Measurements from ENCODE around the gene SLC9A7.
A peak's percentile ranks its signal among the peaks of the same experiment; 100 is the strongest.

SLC9A7 gene

DNA sequence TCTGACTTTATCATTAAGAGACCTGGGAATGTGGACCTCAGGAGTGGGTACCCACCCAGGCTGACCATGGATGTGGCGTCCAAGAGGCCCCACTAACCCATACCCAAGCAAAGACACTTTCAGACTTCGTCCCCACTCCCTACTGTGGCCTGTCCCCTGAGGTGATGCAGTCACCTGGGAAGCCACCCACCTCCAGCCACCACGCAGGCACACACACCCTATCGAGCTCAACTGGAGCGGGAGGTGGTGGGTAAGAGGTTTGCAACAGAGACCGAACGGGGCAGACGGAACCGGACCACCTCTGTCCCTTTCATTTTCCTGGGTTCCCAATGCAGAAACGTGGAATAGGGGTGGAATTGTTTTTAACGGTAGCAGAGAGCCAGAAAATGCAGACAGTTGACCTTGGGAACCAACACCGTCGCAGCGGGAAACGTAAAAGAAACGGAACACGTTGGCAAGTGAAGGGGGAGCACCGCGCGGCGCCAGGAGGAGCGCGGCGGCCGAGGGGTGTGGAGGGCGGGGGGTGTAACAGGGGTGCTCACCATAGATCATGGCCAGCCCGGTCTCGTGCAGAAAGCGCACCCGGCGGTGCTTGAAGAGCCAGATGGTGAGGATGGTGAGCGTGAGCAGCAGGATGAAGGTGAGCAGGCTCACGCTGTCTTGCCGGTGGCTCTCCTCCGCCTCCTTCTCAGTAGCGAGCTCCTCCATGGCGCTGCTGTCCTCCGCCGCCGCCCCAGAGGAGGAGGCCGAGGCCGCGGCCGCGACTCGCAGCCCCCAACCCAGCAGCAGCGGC is 559 bp downstream of the SLC9A7 start:
- H2AK5ac ChIP-seq (ENCODE audit: low read length): no peak overlapping the region
- DNase-seq: no peak
- H3K27ac ChIP-seq (ENCODE audit: low read depth, low read length): no peak overlapping the region
- H3K23ac ChIP-seq (ENCODE audit: low read length): peak overlapping the region; percentile 24
- no CpG with 5 or more reads among the region's 47 CpGs for WGBS (ENCODE audit: extremely low coverage, insufficient coverage, low lambda C conversion rate)
- peak overlapping the region; percentile 12 for H3K4me2 ChIP-seq (ENCODE audit: low read length)
- no peak overlapping the region for H2BK15ac ChIP-seq (replicated peaks; ENCODE audit: low read depth)
- no peak overlapping the region for H3K18ac ChIP-seq (ENCODE audit: low read length)
- no peak overlapping the region for H4K5ac ChIP-seq (ENCODE audit: low read length)
- H3K4ac ChIP-seq (ENCODE audit: low read depth, low read length): no peak overlapping the region
- H3K27me3 ChIP-seq (ENCODE audit: insufficient read depth, low read length, poor library complexity): no peaks in the 10 kb centered on the region
- H3K79me2 ChIP-seq (ENCODE audit: control insufficient read depth, insufficient read depth, low read length): peaks cover 20% of the 10 kb centered on the region
- H3K79me1 ChIP-seq (ENCODE audit: low read length): no peaks in the 10 kb centered on the region
- H3K9ac ChIP-seq (ENCODE audit: low read length): peak overlapping the region; percentile 64
- H3K36me3 ChIP-seq (ENCODE audit: control insufficient read depth, insufficient read depth, low read length): no peaks in the 10 kb centered on the region
- H3K56ac ChIP-seq (ENCODE audit: low read length): peak overlapping the region; percentile 91
- no peak overlapping the region for H4K8ac ChIP-seq (ENCODE audit: low read depth, low read length)
- H2BK120ac ChIP-seq (ENCODE audit: low read depth, low read length): no peak overlapping the region
- peaks cover 2% of the 10 kb centered on the region for H3K4me1 ChIP-seq (ENCODE audit: control insufficient read depth, low read depth, low read length)
- peak overlapping the region; percentile 60 for H3K4me3 ChIP-seq (ENCODE audit: low read length)
- no peak overlapping the region for H2BK5ac ChIP-seq (ENCODE audit: low read length)

DNA sequence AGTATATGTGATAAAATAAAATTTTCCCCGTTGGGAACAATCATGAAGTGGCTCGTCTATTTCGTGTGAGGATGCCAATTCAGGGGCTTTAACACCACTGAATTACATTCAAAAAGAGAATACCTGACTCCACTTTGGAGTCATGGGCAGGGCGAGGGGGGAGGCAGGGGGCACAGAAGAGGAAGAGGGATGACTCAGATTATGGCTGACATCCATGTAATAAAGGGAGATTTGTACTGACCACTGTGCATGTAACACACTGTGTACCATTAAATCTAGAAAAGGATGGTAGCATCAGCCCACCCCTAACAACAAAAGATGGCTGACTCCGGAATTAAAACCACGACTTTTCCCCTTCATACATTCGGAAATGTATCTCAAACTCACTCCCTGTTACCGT is 1.3 kb downstream of the SLC9A7 start:
- Histone ChIP-seq H3K79me2 (ENCODE audit: control insufficient read depth, insufficient read depth, low read length) (peaks cover 20% of the 10 kb centered on the region), H3K4me1 (ENCODE audit: control insufficient read depth, low read depth, low read length) (peaks cover 2% of the 10 kb centered on the region), H2BK120ac (ENCODE audit: low read depth, low read length) (no peak overlapping the region), H2AK5ac (ENCODE audit: low read length) (no peak overlapping the region), H4K5ac (ENCODE audit: low read length) (no peak overlapping the region), H3K4ac (ENCODE audit: low read depth, low read length) (no peak overlapping the region), H3K56ac (ENCODE audit: low read length) (peak overlapping the region; percentile 91), H3K27ac (ENCODE audit: low read depth, low read length) (no peak overlapping the region), H3K27me3 (ENCODE audit: insufficient read depth, low read length, poor library complexity) (no peaks in the 10 kb centered on the region), H3K79me1 (ENCODE audit: low read length) (no peaks in the 10 kb centered on the region), H3K4me3 (ENCODE audit: low read length) (no peak overlapping the region), H3K4me2 (ENCODE audit: low read length) (peak overlapping the region; percentile 12), H3K18ac (ENCODE audit: low read length) (no peak overlapping the region), H3K9ac (ENCODE audit: low read length) (peak overlapping the region; percentile 64), H3K23ac (ENCODE audit: low read length) (peak overlapping the region; percentile 24), H2BK15ac (replicated peaks; ENCODE audit: low read depth) (no peak overlapping the region), H4K8ac (ENCODE audit: low read depth, low read length) (no peak overlapping the region), H3K36me3 (ENCODE audit: control insufficient read depth, insufficient read depth, low read length) (no peaks in the 10 kb centered on the region), H2BK5ac (ENCODE audit: low read length) (no peak overlapping the region)
- DNase-seq: no peak
- no CpG with 5 or more reads among the region's 8 CpGs for WGBS (ENCODE audit: extremely low coverage, insufficient coverage, low lambda C conversion rate)

DNA sequence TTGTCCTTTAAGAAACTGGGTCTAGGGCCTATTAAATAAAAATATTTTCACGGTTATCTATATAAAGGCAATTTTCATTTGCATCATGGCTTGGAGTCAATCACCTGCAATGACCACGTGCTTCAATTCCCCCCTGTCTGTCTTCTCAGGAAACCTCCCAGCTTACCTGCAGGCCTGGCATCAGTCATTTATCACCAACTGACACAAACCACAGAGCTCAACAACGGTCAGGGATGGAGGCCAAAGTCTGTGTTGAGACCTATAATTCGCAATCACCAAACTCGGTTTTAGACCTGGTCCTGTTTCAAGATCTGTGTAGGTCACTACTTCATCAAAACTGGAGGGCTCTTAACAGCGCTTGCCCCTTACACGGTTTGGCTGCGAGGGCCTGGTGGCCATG is 1.9 kb downstream of the SLC9A7 start:
- no peak overlapping the region for H3K56ac ChIP-seq (ENCODE audit: low read length)
- no peaks in the 10 kb centered on the region for H3K36me3 ChIP-seq (ENCODE audit: control insufficient read depth, insufficient read depth, low read length)
- H3K4me1 ChIP-seq (ENCODE audit: control insufficient read depth, low read depth, low read length): peaks cover 2% of the 10 kb centered on the region
- no peak overlapping the region for H4K5ac ChIP-seq (ENCODE audit: low read length)
- H3K4me3 ChIP-seq (ENCODE audit: low read length): no peak overlapping the region
- H3K79me2 ChIP-seq (ENCODE audit: control insufficient read depth, insufficient read depth, low read length): peaks cover 20% of the 10 kb centered on the region
- no peak overlapping the region for H3K4ac ChIP-seq (ENCODE audit: low read depth, low read length)
- H2BK5ac ChIP-seq (ENCODE audit: low read length): no peak overlapping the region
- no peak overlapping the region for H3K18ac ChIP-seq (ENCODE audit: low read length)
- no peak overlapping the region for H3K9ac ChIP-seq (ENCODE audit: low read length)
- WGBS (ENCODE audit: extremely low coverage, insufficient coverage, low lambda C conversion rate): no CpG with 5 or more reads among the region's 8 CpGs
- H3K4me2 ChIP-seq (ENCODE audit: low read length): peak overlapping the region; percentile 3
- DNase-seq: no peak
- no peak overlapping the region for H2BK120ac ChIP-seq (ENCODE audit: low read depth, low read length)
- no peak overlapping the region for H2BK15ac ChIP-seq (replicated peaks; ENCODE audit: low read depth)
- H3K27me3 ChIP-seq (ENCODE audit: insufficient read depth, low read length, poor library complexity): no peaks in the 10 kb centered on the region
- no peak overlapping the region for H4K8ac ChIP-seq (ENCODE audit: low read depth, low read length)
- no peaks in the 10 kb centered on the region for H3K79me1 ChIP-seq (ENCODE audit: low read length)
- H2AK5ac ChIP-seq (ENCODE audit: low read length): no peak overlapping the region
- H3K27ac ChIP-seq (ENCODE audit: low read depth, low read length): no peak overlapping the region
- no peak overlapping the region for H3K23ac ChIP-seq (ENCODE audit: low read length)

DNA sequence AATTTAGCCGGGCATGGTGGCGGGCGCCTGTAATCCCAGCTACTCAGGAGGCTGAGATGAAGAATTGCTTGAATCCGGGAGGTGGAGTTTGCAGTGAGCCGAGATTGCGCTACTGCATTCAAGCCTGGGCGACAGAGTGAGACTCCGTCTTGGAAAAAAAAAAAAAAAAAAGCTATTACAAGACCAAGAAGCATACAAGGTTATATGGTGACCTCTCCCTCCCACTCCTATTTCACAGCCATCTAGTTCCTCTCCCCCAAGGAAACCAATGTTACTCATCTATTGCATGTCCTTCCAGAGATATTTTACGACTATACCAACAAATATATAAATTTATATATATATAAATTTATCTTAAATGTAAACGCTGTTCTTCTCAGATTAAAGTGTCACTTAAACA is 3.2 kb downstream of the SLC9A7 start:
- H3K4me2 ChIP-seq (ENCODE audit: low read length): no peak overlapping the region
- H3K27ac ChIP-seq (ENCODE audit: low read depth, low read length): no peak overlapping the region
- H3K23ac ChIP-seq (ENCODE audit: low read length): no peak overlapping the region
- no peak for DNase-seq
- no peak overlapping the region for H3K4ac ChIP-seq (ENCODE audit: low read depth, low read length)
- no peak overlapping the region for H3K56ac ChIP-seq (ENCODE audit: low read length)
- H3K9ac ChIP-seq (ENCODE audit: low read length): no peak overlapping the region
- H3K36me3 ChIP-seq (ENCODE audit: control insufficient read depth, insufficient read depth, low read length): no peaks in the 10 kb centered on the region
- H3K4me3 ChIP-seq (ENCODE audit: low read length): no peak overlapping the region
- H2AK5ac ChIP-seq (ENCODE audit: low read length): no peak overlapping the region
- no peak overlapping the region for H2BK120ac ChIP-seq (ENCODE audit: low read depth, low read length)
- H2BK5ac ChIP-seq (ENCODE audit: low read length): no peak overlapping the region
- no peak overlapping the region for H2BK15ac ChIP-seq (replicated peaks; ENCODE audit: low read depth)
- 100% methylated on average over 1 of the region's 10 CpGs for WGBS (ENCODE audit: extremely low coverage, insufficient coverage, low lambda C conversion rate)
- no peaks in the 10 kb centered on the region for H3K27me3 ChIP-seq (ENCODE audit: insufficient read depth, low read length, poor library complexity)
- H3K79me1 ChIP-seq (ENCODE audit: low read length): no peaks in the 10 kb centered on the region
- no peak overlapping the region for H4K8ac ChIP-seq (ENCODE audit: low read depth, low read length)
- H3K79me2 ChIP-seq (ENCODE audit: control insufficient read depth, insufficient read depth, low read length): peaks cover 20% of the 10 kb centered on the region
- H3K18ac ChIP-seq (ENCODE audit: low read length): no peak overlapping the region
- H3K4me1 ChIP-seq (ENCODE audit: control insufficient read depth, low read depth, low read length): peaks cover 2% of the 10 kb centered on the region
- no peak overlapping the region for H4K5ac ChIP-seq (ENCODE audit: low read length)

DNA sequence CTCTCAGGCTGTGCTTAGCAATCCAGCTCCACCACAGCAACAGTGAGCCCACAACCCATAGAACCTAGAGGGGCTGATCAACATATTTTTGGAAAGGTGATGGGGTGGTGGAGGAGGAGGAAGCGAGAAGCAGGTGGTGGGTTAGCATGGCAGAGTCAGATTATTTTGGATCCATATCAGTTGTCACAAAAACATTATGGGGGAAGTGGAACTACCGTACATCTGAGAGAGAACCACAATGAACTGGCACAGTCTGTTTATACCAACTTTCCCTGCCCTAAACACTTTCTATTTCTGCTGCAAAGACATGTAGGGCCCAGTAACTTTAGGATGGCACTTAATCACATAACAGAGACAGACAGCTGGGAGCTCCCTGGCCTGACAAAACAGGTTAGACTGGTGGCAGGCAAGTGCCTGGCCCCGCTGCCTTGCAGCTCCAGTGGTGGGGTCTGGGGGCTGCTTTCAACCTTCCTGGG is 4.3 kb downstream of the SLC9A7 start:
- no CpG with 5 or more reads among the region's 3 CpGs for WGBS (ENCODE audit: extremely low coverage, insufficient coverage, low lambda C conversion rate)
- H2BK5ac ChIP-seq (ENCODE audit: low read length): no peak overlapping the region
- no peak overlapping the region for H3K23ac ChIP-seq (ENCODE audit: low read length)
- no peak overlapping the region for H2AK5ac ChIP-seq (ENCODE audit: low read length)
- H3K9ac ChIP-seq (ENCODE audit: low read length): no peak overlapping the region
- no peak overlapping the region for H4K8ac ChIP-seq (ENCODE audit: low read depth, low read length)
- H3K4ac ChIP-seq (ENCODE audit: low read depth, low read length): no peak overlapping the region
- H3K18ac ChIP-seq (ENCODE audit: low read length): no peak overlapping the region
- DNase-seq: no peak
- H3K4me1 ChIP-seq (ENCODE audit: control insufficient read depth, low read depth, low read length): no peaks in the 10 kb centered on the region
- H3K4me3 ChIP-seq (ENCODE audit: low read length): no peak overlapping the region
- no peak overlapping the region for H4K5ac ChIP-seq (ENCODE audit: low read length)
- no peak overlapping the region for H2BK15ac ChIP-seq (replicated peaks; ENCODE audit: low read depth)
- H3K79me1 ChIP-seq (ENCODE audit: low read length): no peaks in the 10 kb centered on the region
- peaks cover 20% of the 10 kb centered on the region for H3K79me2 ChIP-seq (ENCODE audit: control insufficient read depth, insufficient read depth, low read length)
- no peak overlapping the region for H3K27ac ChIP-seq (ENCODE audit: low read depth, low read length)
- H3K4me2 ChIP-seq (ENCODE audit: low read length): no peak overlapping the region
- H3K27me3 ChIP-seq (ENCODE audit: insufficient read depth, low read length, poor library complexity): no peaks in the 10 kb centered on the region
- no peaks in the 10 kb centered on the region for H3K36me3 ChIP-seq (ENCODE audit: control insufficient read depth, insufficient read depth, low read length)
- H2BK120ac ChIP-seq (ENCODE audit: low read depth, low read length): no peak overlapping the region
- H3K56ac ChIP-seq (ENCODE audit: low read length): no peak overlapping the region

DNA sequence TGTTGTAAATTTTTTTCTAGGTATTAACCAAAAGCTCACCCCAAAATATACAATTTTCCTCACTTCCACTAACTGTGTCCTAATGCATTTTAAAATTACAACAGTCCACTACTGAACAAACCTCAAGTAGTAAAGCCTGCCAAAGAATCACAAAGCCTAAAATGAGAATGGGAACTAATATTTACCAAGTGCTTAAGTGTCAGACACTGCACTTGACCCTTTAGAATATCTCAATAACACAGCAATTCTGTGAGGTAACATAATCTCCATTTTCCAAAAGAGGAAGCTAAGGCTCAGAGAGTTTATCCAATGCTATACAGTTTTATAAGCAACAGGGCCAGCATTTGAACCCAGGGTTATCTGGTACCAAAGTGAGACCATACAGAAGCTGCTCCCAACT is 4.9 kb downstream of the SLC9A7 start:
- H3K4me3 ChIP-seq (ENCODE audit: low read length): no peak overlapping the region
- no peak overlapping the region for H2BK120ac ChIP-seq (ENCODE audit: low read depth, low read length)
- no peak overlapping the region for H3K9ac ChIP-seq (ENCODE audit: low read length)
- no peak overlapping the region for H3K56ac ChIP-seq (ENCODE audit: low read length)
- H3K23ac ChIP-seq (ENCODE audit: low read length): no peak overlapping the region
- no peak overlapping the region for H3K4ac ChIP-seq (ENCODE audit: low read depth, low read length)
- H2BK15ac ChIP-seq (replicated peaks; ENCODE audit: low read depth): no peak overlapping the region
- H2BK5ac ChIP-seq (ENCODE audit: low read length): no peak overlapping the region
- H3K79me1 ChIP-seq (ENCODE audit: low read length): no peaks in the 10 kb centered on the region
- no peak overlapping the region for H4K8ac ChIP-seq (ENCODE audit: low read depth, low read length)
- no peak overlapping the region for H3K4me2 ChIP-seq (ENCODE audit: low read length)
- no peaks in the 10 kb centered on the region for H3K36me3 ChIP-seq (ENCODE audit: control insufficient read depth, insufficient read depth, low read length)
- H3K27me3 ChIP-seq (ENCODE audit: insufficient read depth, low read length, poor library complexity): no peaks in the 10 kb centered on the region
- H2AK5ac ChIP-seq (ENCODE audit: low read length): no peak overlapping the region
- H3K18ac ChIP-seq (ENCODE audit: low read length): no peak overlapping the region
- no peak overlapping the region for H3K27ac ChIP-seq (ENCODE audit: low read depth, low read length)
- peaks cover 20% of the 10 kb centered on the region for H3K79me2 ChIP-seq (ENCODE audit: control insufficient read depth, insufficient read depth, low read length)
- DNase-seq: no peak
- H4K5ac ChIP-seq (ENCODE audit: low read length): no peak overlapping the region
- H3K4me1 ChIP-seq (ENCODE audit: control insufficient read depth, low read depth, low read length): no peaks in the 10 kb centered on the region
